IPS-20b (cell line): ENCODE measurements around the gene RPL36AL.
"Not testable (repeated sequence)": the region's sequence is repeated elsewhere in the genome, so short reads cannot be mapped to it uniquely, and the experiment has no call there.

Experiments
- H3K27ac ChIP-seq: one replicate; pipeline ENCODE4 v1.5.1; 2013; ENCODE audit warnings: low read length
- H3K27me3 ChIP-seq: 2 replicates; pipeline ENCODE4 v1.6.1; 2013; ENCODE audit warnings: mild to moderate bottlenecking, low read length, inconsistent platforms; ENCODE audit not compliant: insufficient read depth
- H3K36me3 ChIP-seq: 2 replicates; pipeline ENCODE4 v1.6.1; 2013; ENCODE audit warnings: low read depth, mild to moderate bottlenecking, inconsistent platforms, low read length, moderate library complexity; ENCODE audit not compliant: insufficient read depth
- H3K4me1 ChIP-seq: 2 replicates; pipeline ENCODE4 v1.6.1; 2013; ENCODE audit warnings: mild to moderate bottlenecking, control low read depth, inconsistent platforms, low read length, moderate library complexity; ENCODE audit not compliant: insufficient read depth
- H3K4me3 ChIP-seq: 2 replicates; pipeline ENCODE4 v1.5.1; 2013; ENCODE audit warnings: mild to moderate bottlenecking, low read length, inconsistent platforms
- H3K9ac ChIP-seq: 2 replicates; pipeline ENCODE4 v1.6.1; 2013; ENCODE audit warnings: low read depth, mild to moderate bottlenecking, inconsistent platforms, low read length, moderate library complexity
- H3K9me3 ChIP-seq: 2 replicates; pipeline ENCODE4 v1.6.1; 2013; ENCODE audit warnings: mild to moderate bottlenecking, low read depth, low read length, inconsistent platforms; ENCODE audit not compliant: insufficient read depth

RPL36AL gene

GRCh38 chr14:49584981-49585640, 35.3 kb downstream of the RPL36AL start:
- H3K9me3 ChIP-seq, H3K27me3 ChIP-seq, H3K4me1 ChIP-seq: not testable (repeated sequence)
- H3K9ac ChIP-seq, result peak overlapping the region; percentile 97
- H3K36me3 ChIP-seq, result peaks cover 45% of the 10 kb centered on the region
- H3K27ac ChIP-seq, result peak overlapping the region; percentile 97
- peak overlapping the region; percentile 88 for H3K4me3 ChIP-seq

DNA sequence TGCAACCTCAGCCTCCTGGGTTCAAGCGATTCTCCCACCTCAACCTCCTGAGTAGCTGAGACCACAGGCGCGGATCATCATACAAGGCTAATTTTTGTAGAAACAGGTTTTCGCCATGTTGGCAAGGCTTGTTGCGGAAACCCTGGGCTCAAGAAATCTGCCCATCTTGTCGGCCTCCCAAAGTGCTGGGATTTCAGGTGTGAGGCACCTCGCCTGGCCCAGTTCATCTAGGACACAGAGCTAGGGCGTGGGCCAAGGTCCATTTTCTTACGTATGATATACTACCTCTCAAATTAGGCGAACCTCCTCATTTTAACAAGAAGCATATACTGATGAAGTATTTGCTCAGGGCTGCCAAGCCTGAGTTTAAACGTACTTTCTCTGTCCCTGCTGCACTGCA, 36.4 kb downstream of the RPL36AL start:
- no peaks in the 10 kb centered on the region for H3K27me3 ChIP-seq
- peak overlapping the region; percentile 88 for H3K4me3 ChIP-seq
- peak overlapping the region; percentile 97; the same call in 1 of the 2 replicates for H3K9ac ChIP-seq
- peaks cover 49% of the 10 kb centered on the region for H3K36me3 ChIP-seq
- 0 out of 2 replicates have a peak, but pooled peaks cover 2% of the 10 kb centered on the region for H3K4me1 ChIP-seq
- no peak overlapping the region for H3K27ac ChIP-seq
- H3K9me3 ChIP-seq, result no peaks in the 10 kb centered on the region

- Histone ChIP-seq H3K9ac (peak overlapping the region; percentile 97; the same call in 1 of the 2 replicates), H3K27ac (no peak overlapping the region), H3K4me1 (0 out of 2 replicates have a peak, but pooled peaks cover 2% of the 10 kb centered on the region), H3K4me3 (peak overlapping the region; percentile 88), H3K27me3 (no peaks in the 10 kb centered on the region), H3K36me3 (peaks cover 49% of the 10 kb centered on the region), H3K9me3 (no peaks in the 10 kb centered on the region)
Measured at GRCh38 chr14:49583629-49584028, 36.8 kb downstream of the RPL36AL start.

GRCh38 chr14:49582113-49582977, 38.1 kb downstream of the RPL36AL start:
- H3K9me3 ChIP-seq, result no peaks in the 10 kb centered on the region
- H3K27ac ChIP-seq, result no peak overlapping the region
- 0 out of 2 replicates have a peak, but pooled peaks cover 2% of the 10 kb centered on the region for H3K4me1 ChIP-seq
- H3K27me3 ChIP-seq, result no peaks in the 10 kb centered on the region
- peak overlapping the region; percentile 88; the same call in 1 of the 2 replicates for H3K4me3 ChIP-seq
- H3K9ac ChIP-seq, result peak overlapping the region; percentile 97; the same call in 1 of the 2 replicates
- peaks cover 58% of the 10 kb centered on the region for H3K36me3 ChIP-seq

GRCh38 chr14:49581209-49582112, 39.0 kb downstream of the RPL36AL start:
- Histone ChIP-seq H3K36me3 (peaks cover 66% of the 10 kb centered on the region), H3K4me1 (0 out of 2 replicates have a peak, but pooled peaks cover 2% of the 10 kb centered on the region), H3K9ac (peak overlapping the region; percentile 97; the same call in 1 of the 2 replicates), H3K27me3 (no peaks in the 10 kb centered on the region), H3K27ac (peak overlapping the region; percentile 11), H3K4me3 (no peak overlapping the region), H3K9me3 (no peaks in the 10 kb centered on the region)

- H3K4me3 ChIP-seq, result no peak overlapping the region
- H3K36me3 ChIP-seq, result peaks cover 61% of the 10 kb centered on the region
- no peak overlapping the region for H3K27ac ChIP-seq
- no peak overlapping the region for H3K9ac ChIP-seq
- H3K27me3 ChIP-seq, result no peaks in the 10 kb centered on the region
- H3K9me3 ChIP-seq, result no peaks in the 10 kb centered on the region
- H3K4me1 ChIP-seq, result 0 out of 2 replicates have a peak, but pooled peaks cover 2% of the 10 kb centered on the region
Measured at GRCh38 chr14:49579841-49580240, 40.6 kb downstream of the RPL36AL start.

GRCh38 chr14:49578141-49578540, 42.3 kb downstream of the RPL36AL start:
- no peak overlapping the region for H3K9ac ChIP-seq
- peaks cover 49% of the 10 kb centered on the region for H3K36me3 ChIP-seq
- H3K27me3 ChIP-seq, result no peaks in the 10 kb centered on the region
- no peak overlapping the region for H3K4me3 ChIP-seq
- 0 out of 2 replicates have a peak, but pooled peaks cover 2% of the 10 kb centered on the region for H3K4me1 ChIP-seq
- H3K27ac ChIP-seq, result no peak overlapping the region
- H3K9me3 ChIP-seq, result no peaks in the 10 kb centered on the region

GRCh38 chr14:49574038-49574437, 46.4 kb downstream of the RPL36AL start:
- Histone ChIP-seq H3K4me1 (no peaks in the 10 kb centered on the region), H3K27ac (no peak overlapping the region), H3K9me3 (no peaks in the 10 kb centered on the region), H3K9ac (no peak overlapping the region), H3K27me3 (no peaks in the 10 kb centered on the region), H3K4me3 (no peak overlapping the region), H3K36me3 (peaks cover 40% of the 10 kb centered on the region)

GRCh38 chr14:49569281-49569680, 51.1 kb downstream of the RPL36AL start:
- no peaks in the 10 kb centered on the region for H3K4me1 ChIP-seq

More at GRCh38 chr14:49569281-49569680, 51.1 kb downstream of the RPL36AL start:
- H3K4me3 ChIP-seq, result no peak overlapping the region
- H3K27ac ChIP-seq, result no peak overlapping the region
- peaks cover 12% of the 10 kb centered on the region for H3K36me3 ChIP-seq
- H3K9me3 ChIP-seq, result no peaks in the 10 kb centered on the region
- no peak overlapping the region for H3K9ac ChIP-seq
- no peaks in the 10 kb centered on the region for H3K27me3 ChIP-seq
